Glutamatergic neuron (in vitro differentiated cells): Measurements from ENCODE around the gene EED. TPM values are rescaled to one million over a fixed set of nuclear protein-coding genes. Genes with fewer than 3 reads are reported as not detected.
"Not testable (repeated sequence)": the region's sequence is repeated elsewhere in the genome, so short reads cannot be mapped to it uniquely, and the experiment has no call there.

ENCODE experiments used
- DNase-seq: peaks from one replicate; pipeline ENCODE4 v3.0.0; 2022
- H3K27ac Mint-ChIP-seq: one replicate; pipeline ENCODE4 v1.8.0; 2020; ENCODE audit warnings: mild to moderate bottlenecking, mixed read lengths, inconsistent platforms; ENCODE audit not compliant: unreplicated experiment
- H3K27me3 Mint-ChIP-seq: one replicate; pipeline ENCODE4 v1.8.0; 2020; ENCODE audit warnings: mild to moderate bottlenecking, moderate library complexity, mixed read lengths, inconsistent platforms; ENCODE audit not compliant: unreplicated experiment
- H3K36me3 Mint-ChIP-seq: one replicate; pipeline ENCODE4 v1.8.0; 2020; ENCODE audit warnings: mild to moderate bottlenecking, mixed read lengths, inconsistent platforms; ENCODE audit not compliant: unreplicated experiment
- H3K4me1 Mint-ChIP-seq: one replicate; pipeline ENCODE4 v1.8.0; 2020; ENCODE audit warnings: mild to moderate bottlenecking, low read depth, mixed read lengths, inconsistent platforms; ENCODE audit not compliant: unreplicated experiment
- H3K4me3 Mint-ChIP-seq: one replicate; pipeline ENCODE4 v1.8.0; 2020; ENCODE audit warnings: mild to moderate bottlenecking, mixed read lengths, inconsistent platforms; ENCODE audit not compliant: unreplicated experiment
- H3K9me3 Mint-ChIP-seq: one replicate; pipeline ENCODE4 v1.8.0; 2020; ENCODE audit warnings: mild to moderate bottlenecking, moderate library complexity, mixed read lengths, inconsistent platforms; ENCODE audit not compliant: unreplicated experiment
- total RNA-seq: library from RNA; stranded (reverse); fragmentation: NEBNext Ultra II Directional; extraction: Animal tissue kit (Norgen Biotek cat#: 25700); gene quantifications from one replicate; pipeline ENCODE4 v1.2.1, GENCODE V29; 2021; ENCODE audit not compliant: unreplicated experiment
- TF ChIP-seq, protein P1 (sequence below): fragments of 200-600 bp; sonication (generic); IDR thresholded peaks from one replicate; pipeline ENCODE4 v1.5.0; 2021; ENCODE audit not compliant: partially characterized antibody, unreplicated experiment

Gene EED
- total RNA-seq, 1 donor from 2014 or later = 17.9 TPM

GRCh38 chr11:86228269-86229038 lies 16.1 kb upstream of the EED start:
- H3K4me1 Mint-ChIP-seq = no peaks in the 10 kb centered on the region
- H3K27me3 Mint-ChIP-seq = no peaks in the 10 kb centered on the region
- H3K9me3 Mint-ChIP-seq = no peaks in the 10 kb centered on the region
- H3K27ac Mint-ChIP-seq = no peak overlapping the region
- TF ChIP-seq, protein P1, sequence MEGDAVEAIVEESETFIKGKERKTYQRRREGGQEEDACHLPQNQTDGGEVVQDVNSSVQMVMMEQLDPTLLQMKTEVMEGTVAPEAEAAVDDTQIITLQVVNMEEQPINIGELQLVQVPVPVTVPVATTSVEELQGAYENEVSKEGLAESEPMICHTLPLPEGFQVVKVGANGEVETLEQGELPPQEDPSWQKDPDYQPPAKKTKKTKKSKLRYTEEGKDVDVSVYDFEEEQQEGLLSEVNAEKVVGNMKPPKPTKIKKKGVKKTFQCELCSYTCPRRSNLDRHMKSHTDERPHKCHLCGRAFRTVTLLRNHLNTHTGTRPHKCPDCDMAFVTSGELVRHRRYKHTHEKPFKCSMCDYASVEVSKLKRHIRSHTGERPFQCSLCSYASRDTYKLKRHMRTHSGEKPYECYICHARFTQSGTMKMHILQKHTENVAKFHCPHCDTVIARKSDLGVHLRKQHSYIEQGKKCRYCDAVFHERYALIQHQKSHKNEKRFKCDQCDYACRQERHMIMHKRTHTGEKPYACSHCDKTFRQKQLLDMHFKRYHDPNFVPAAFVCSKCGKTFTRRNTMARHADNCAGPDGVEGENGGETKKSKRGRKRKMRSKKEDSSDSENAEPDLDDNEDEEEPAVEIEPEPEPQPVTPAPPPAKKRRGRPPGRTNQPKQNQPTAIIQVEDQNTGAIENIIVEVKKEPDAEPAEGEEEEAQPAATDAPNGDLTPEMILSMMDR = no peak
- H3K4me3 Mint-ChIP-seq = no peak overlapping the region
- no peaks in the 10 kb centered on the region for H3K36me3 Mint-ChIP-seq
- DNase-seq = no peak

- H3K27ac Mint-ChIP-seq, H3K9me3 Mint-ChIP-seq, H3K27me3 Mint-ChIP-seq, H3K36me3 Mint-ChIP-seq, H3K4me1 Mint-ChIP-seq, DNase-seq, H3K4me3 Mint-ChIP-seq: not testable (repeated sequence)
These were observed 15.6 kb upstream of the EED start for GRCh38 chr11:86229039-86229330.

GRCh38 chr11:86230179-86230804 lies 14.3 kb upstream of the EED start:
- Mint-ChIP-seq H3K27me3 (no peaks in the 10 kb centered on the region), H3K9me3 (no peaks in the 10 kb centered on the region), H3K27ac (no peak overlapping the region), H3K4me1 (no peaks in the 10 kb centered on the region), H3K4me3 (no peak overlapping the region), H3K36me3 (no peaks in the 10 kb centered on the region)
- TF ChIP-seq, protein P1 = no peak
- DNase-seq = no peak

DNA sequence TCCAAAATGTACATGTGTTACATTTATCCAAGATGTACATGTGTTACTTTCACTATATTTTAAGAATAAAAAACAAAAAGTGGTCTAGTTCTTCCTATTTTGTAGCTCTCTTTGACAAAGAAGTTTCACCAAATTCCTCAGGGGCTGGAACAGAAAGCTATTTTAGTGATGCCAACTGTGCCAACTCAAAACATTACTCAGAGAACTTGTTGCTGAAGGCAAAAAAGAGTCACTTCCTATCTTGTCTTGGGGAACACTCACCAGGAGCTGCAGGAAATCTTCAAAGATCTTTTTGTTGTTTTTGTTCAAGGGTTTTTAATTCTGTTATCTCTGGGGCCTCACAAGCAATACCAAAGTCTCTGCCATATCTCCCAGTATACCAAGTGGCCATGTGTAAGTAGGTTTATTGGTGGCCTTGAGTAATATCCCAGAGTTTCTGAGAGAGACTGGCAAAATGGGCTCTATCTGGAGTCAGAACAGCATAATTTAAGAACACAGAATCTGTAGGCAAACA lies 13.6 kb upstream of the EED start:
- Mint-ChIP-seq H3K36me3 (no peaks in the 10 kb centered on the region), H3K4me1 (no peaks in the 10 kb centered on the region), H3K27me3 (no peaks in the 10 kb centered on the region), H3K27ac (no peak overlapping the region), H3K4me3 (no peak overlapping the region), H3K9me3 (no peaks in the 10 kb centered on the region)
- no peak for DNase-seq
- TF ChIP-seq, protein P1 = no peak

DNA sequence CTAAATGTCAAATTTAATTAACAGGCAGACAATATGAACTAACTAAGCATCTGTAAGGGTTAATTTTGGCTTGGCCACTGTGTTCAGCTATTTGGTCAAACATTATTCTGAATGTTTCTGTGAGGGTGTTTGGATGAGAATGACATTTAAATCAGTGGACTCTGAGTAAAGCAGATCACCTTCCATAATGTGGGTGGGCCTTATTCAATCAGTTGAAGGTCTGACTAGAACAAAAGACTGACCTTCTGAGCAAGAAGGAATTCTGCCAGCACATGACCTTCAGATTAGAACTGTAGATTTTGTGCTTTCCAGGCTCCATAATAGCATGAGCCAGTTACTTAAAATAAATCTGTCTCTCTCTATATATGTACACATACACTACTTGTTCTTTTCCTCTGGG lies 12.0 kb upstream of the EED start:
- no peak overlapping the region for H3K27ac Mint-ChIP-seq

More for the DNA sequence above, 12.0 kb upstream of the EED start:
- Mint-ChIP-seq H3K9me3 (no peaks in the 10 kb centered on the region), H3K27me3 (no peaks in the 10 kb centered on the region), H3K4me1 (no peaks in the 10 kb centered on the region), H3K4me3 (no peak overlapping the region), H3K36me3 (no peaks in the 10 kb centered on the region)
- TF ChIP-seq, protein P1 = no peak
- DNase-seq = no peak
